Subcutaneous adipose tissue (tissue), 4 donors: ENCODE results near the gene TCERG1. TPM values are rescaled to one million over a fixed set of nuclear protein-coding genes. Genes with fewer than 3 reads are reported as not detected.

Source experiments
- CTCF ChIP-seq: fragments of 450-650 bp; IDR thresholded peaks from one replicate; pipeline ENCODE4 v1.5.1; 2016; ENCODE audit warnings: low read depth, mild to moderate bottlenecking, control low read depth, antibody characterized with exemption, moderate library complexity
- total RNA-seq, 4 donors: library from RNA; depleted of rRNA; stranded (reverse); fragments of >200 nt; gene quantifications; one replicate each; pipeline ENCODE4 v1.1.0, GENCODE V29; 2016

TCERG1 gene
- total RNA-seq, 4 donors from 2014 or later: 41.6 to 120 (median 59.2) TPM

- no peak for TF ChIP-seq CTCF
Measured at GRCh38 chr5:146457431-146457830, 10.3 kb downstream of the TCERG1 start.

GRCh38 chr5:146458894-146459293, 11.8 kb downstream of the TCERG1 start:
- no peak for TF ChIP-seq CTCF

GRCh38 chr5:146461319-146461718, 14.2 kb downstream of the TCERG1 start:
- TF ChIP-seq CTCF: no peak

GRCh38 chr5:146463446-146463845, 16.3 kb downstream of the TCERG1 start:
- no peak for TF ChIP-seq CTCF

GRCh38 chr5:146466521-146467349, 19.6 kb downstream of the TCERG1 start:
- TF ChIP-seq CTCF: no peak

GRCh38 chr5:146467760-146468159, 20.6 kb downstream of the TCERG1 start:
- no peak for TF ChIP-seq CTCF

- TF ChIP-seq CTCF: no peak
Measured at GRCh38 chr5:146474065-146474464, 26.9 kb downstream of the TCERG1 start.
